Stimulated activated CD8-positive, alpha-beta memory T cell treated with anti-CD3 and anti-CD28 coated beads, Interleukin-2, amount 100 ng/mL, for 48 hours (primary cell): Measurements from ENCODE around the gene CAD.

Experiments used
- DNase-seq, 2 donors: peaks; one replicate each; pipeline ENCODE4 v3.0.0-alpha.2; 2020; ENCODE audit warnings: low read depth in 2 of 2

CAD gene

GRCh38 chr2:27281442-27281841 is 64.3 kb downstream of the CAD start:
- no peak for DNase-seq

GRCh38 chr2:27281855-27282559 is 64.8 kb downstream of the CAD start, which contains the start of gene TRIM54:
TSS of gene TRIM54 (plus strand) at chr2:27282429. CDS start at chr2:27282732, 303 bp downstream.
- no peak for DNase-seq

- DNase-seq = no peak
Measured at GRCh38 chr2:27282892-27283291, 65.7 kb downstream of the CAD start.

- DNase-seq = no peak
Measured at GRCh38 chr2:27284996-27285395, 67.8 kb downstream of the CAD start.

- DNase-seq = no peak
Measured at GRCh38 chr2:27285481-27285880, 68.3 kb downstream of the CAD start.

- no peak for DNase-seq
Measured at GRCh38 chr2:27288610-27289009, 71.4 kb downstream of the CAD start.

GRCh38 chr2:27290549-27290948 is 73.4 kb downstream of the CAD start:
- DNase-seq = no peak

GRCh38 chr2:27291865-27292264 is 74.7 kb downstream of the CAD start:
- DNase-seq = no peak
